Panc1 (cell line): ENCODE data around the gene TRIM29. TPM values are rescaled to one million over a fixed set of nuclear protein-coding genes. Genes with fewer than 3 reads are reported as not detected.

Experiments
- ATAC-seq: fragments of 200-7000 bp; cut with Tn5 transposase; 2 replicates; pipeline ENCODE4 v1.9.1; 2020; ENCODE audit warnings: mild to moderate bottlenecking, moderate library complexity
- BruUV-seq: library from RNA; stranded (reverse); fragments of 400-500 nt; replicated peaks from 2 replicates; lab custom pipeline; 2021; lab: Mats Ljungman, UMichigan
- CTCF ChIA-PET: fragments of 300-600 bp; sonication (Branson Sonifier 250); formaldehyde crosslinking; loops from one replicate; lab custom pipeline; 2022; ENCODE audit warnings: antibody characterized with exemption; lab: Charles Lee
- POLR2A ChIA-PET: fragments of 300-600 bp; sonication (Branson Sonifier 250); formaldehyde crosslinking; loops from one replicate; lab custom pipeline; 2022; ENCODE audit warnings: antibody characterized with exemption; lab: Charles Lee
- DNase-seq: peaks from one replicate; pipeline ENCODE4 v3.0.0-alpha.2; 2010; ENCODE audit warnings: low read depth, low spot score
- H3K27ac ChIP-seq: 2 replicates; pipeline ENCODE4 v1.5.1; 2011; ENCODE audit warnings: mild to moderate bottlenecking, low read length, inconsistent platforms
- H3K27me3 ChIP-seq: fragments of 200-500 bp; sonication (Bioruptor generic); 2 replicates; pipeline ENCODE4 v1.6.0; 2014; ENCODE audit warnings: low read length, inconsistent platforms; ENCODE audit not compliant: control insufficient read depth, insufficient read depth
- H3K36me3 ChIP-seq: fragments of 200-500 bp; sonication (Bioruptor generic); 2 replicates; pipeline ENCODE4 v1.5.1; 2014; ENCODE audit warnings: inconsistent platforms, mild to moderate bottlenecking, low read length, moderate library complexity; ENCODE audit not compliant: control insufficient read depth, insufficient read depth
- H3K4me1 ChIP-seq: 2 replicates; pipeline ENCODE4 v1.5.1; 2011; ENCODE audit warnings: inconsistent platforms, mild to moderate bottlenecking, low read length, moderate library complexity; ENCODE audit not compliant: control insufficient read depth, insufficient read depth
- H3K4me3 ChIP-seq, 2 experiments: 2 replicates each; pipeline ENCODE4 v1.5.1; 2011 to 2012; ENCODE audit warnings: low read depth in 2 of 2, low read length in 2 of 2, mild to moderate bottlenecking in 2 of 2, inconsistent platforms in 1 of 2, moderate library complexity in 1 of 2
- H3K9me3 ChIP-seq: fragments of 200-500 bp; sonication (Bioruptor generic); 2 replicates; pipeline ENCODE4 v1.5.1; 2014; ENCODE audit warnings: low read depth, mild to moderate bottlenecking, inconsistent platforms, low read length, moderate library complexity; ENCODE audit not compliant: control insufficient read depth, insufficient read depth
- POLR2AphosphoS5 ChIP-seq: IDR thresholded peaks from 2 replicates; pipeline ENCODE4 v1.6.1; 2012; ENCODE audit warnings: mild to moderate bottlenecking, low read depth, low read length, moderate library complexity
- SIN3A ChIP-seq: IDR thresholded peaks from 2 replicates; pipeline ENCODE4 v1.6.1; 2012; ENCODE audit warnings: low read depth, mild to moderate bottlenecking, low read length, moderate library complexity, borderline replicate concordance; ENCODE audit not compliant: insufficient read depth
- TCF7L2 ChIP-seq: IDR thresholded peaks from 2 replicates; pipeline ENCODE4 v1.6.1; 2011; ENCODE audit warnings: mild to moderate bottlenecking, low read depth, low read length, inconsistent platforms
- in situ Hi-C: cut with HindIII; loops from 2 replicates; pipeline ENCODE4 v1.10.0; 2016; ENCODE audit warnings: low sequenced_read_pairs, low pct_unique_long_range_greater_than_20kb
- intact Hi-C: fragments of 100-400 bp; cut with micrococcal nuclease; formaldehyde crosslinking; loops from one replicate; pipeline ENCODE4 v1.10.0; 2022; ENCODE audit not compliant: unreplicated experiment
- total RNA-seq: library from RNA; stranded (reverse); gene quantifications from one replicate; pipeline ENCODE4 v1.2.1, GENCODE V29; 2021; ENCODE audit not compliant: unreplicated experiment
- TF ChIP-seq, protein P1 (sequence below): fragments of 450-650 bp; IDR thresholded peaks from 2 replicates; pipeline ENCODE4 v1.5.1; 2017; ENCODE audit warnings: mild to moderate bottlenecking
- TF ChIP-seq, protein P2 (sequence below), 2 experiments: IDR thresholded peaks; 2 replicates each; pipeline ENCODE4 v1.6.1; 2011 to 2012; ENCODE audit warnings: low read depth in 2 of 2, control low read depth in 1 of 2, low read length in 1 of 2, mild to moderate bottlenecking in 1 of 2, moderate library complexity in 1 of 2; ENCODE audit not compliant: insufficient read depth in 1 of 2

TRIM29 gene
- total RNA-seq, 1 experiment from 2014 or later: 0.64 TPM

DNA sequence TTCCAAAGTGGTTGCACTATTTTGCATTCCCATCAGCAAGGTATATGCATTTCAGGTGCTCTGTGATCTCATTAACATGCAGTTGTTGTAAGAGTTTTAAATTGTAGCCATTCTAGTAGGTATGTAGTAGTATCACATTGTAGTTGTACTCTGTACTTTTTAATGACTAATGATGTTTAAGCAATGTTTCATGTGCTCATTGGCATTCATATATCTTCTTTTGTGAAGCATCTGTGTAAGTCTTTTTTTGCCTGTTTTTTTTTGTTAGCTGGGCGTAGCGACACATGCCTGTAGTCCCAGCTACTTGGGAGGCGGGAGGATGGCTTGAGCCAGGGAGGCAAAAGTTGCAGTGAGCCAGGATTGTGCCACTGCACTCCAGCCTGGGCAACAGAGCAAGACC lies 11.3 kb upstream of the TRIM29 start:
- ChIA-PET CTCF (interaction anchor here (0.6 kb wide), 1 partner anchor 199 kb away, joined by 4 read pairs; no protein-coding TSS in a partner anchor), POLR2A (no interaction called here)
- Histone ChIP-seq H3K27ac (no peak overlapping the region), H3K4me1 (no peaks in the 10 kb centered on the region), H3K36me3 (no peaks in the 10 kb centered on the region), H3K9me3 (no peaks in the 10 kb centered on the region), H3K27me3 (peaks cover 33% of the 10 kb centered on the region), H3K4me3 (no peak overlapping the region)
- ATAC-seq (no peak), DNase-seq (no peak)
- no TSS peak for BruUV-seq
- intact Hi-C loops (no loop called here), in situ Hi-C loops (no loop called here)
- TF ChIP-seq, protein P1, sequence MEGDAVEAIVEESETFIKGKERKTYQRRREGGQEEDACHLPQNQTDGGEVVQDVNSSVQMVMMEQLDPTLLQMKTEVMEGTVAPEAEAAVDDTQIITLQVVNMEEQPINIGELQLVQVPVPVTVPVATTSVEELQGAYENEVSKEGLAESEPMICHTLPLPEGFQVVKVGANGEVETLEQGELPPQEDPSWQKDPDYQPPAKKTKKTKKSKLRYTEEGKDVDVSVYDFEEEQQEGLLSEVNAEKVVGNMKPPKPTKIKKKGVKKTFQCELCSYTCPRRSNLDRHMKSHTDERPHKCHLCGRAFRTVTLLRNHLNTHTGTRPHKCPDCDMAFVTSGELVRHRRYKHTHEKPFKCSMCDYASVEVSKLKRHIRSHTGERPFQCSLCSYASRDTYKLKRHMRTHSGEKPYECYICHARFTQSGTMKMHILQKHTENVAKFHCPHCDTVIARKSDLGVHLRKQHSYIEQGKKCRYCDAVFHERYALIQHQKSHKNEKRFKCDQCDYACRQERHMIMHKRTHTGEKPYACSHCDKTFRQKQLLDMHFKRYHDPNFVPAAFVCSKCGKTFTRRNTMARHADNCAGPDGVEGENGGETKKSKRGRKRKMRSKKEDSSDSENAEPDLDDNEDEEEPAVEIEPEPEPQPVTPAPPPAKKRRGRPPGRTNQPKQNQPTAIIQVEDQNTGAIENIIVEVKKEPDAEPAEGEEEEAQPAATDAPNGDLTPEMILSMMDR: no peak
- TF ChIP-seq POLR2AphosphoS5 (no peak), SIN3A (no peak), TCF7L2 (no peak)
- TF ChIP-seq, protein P2, sequence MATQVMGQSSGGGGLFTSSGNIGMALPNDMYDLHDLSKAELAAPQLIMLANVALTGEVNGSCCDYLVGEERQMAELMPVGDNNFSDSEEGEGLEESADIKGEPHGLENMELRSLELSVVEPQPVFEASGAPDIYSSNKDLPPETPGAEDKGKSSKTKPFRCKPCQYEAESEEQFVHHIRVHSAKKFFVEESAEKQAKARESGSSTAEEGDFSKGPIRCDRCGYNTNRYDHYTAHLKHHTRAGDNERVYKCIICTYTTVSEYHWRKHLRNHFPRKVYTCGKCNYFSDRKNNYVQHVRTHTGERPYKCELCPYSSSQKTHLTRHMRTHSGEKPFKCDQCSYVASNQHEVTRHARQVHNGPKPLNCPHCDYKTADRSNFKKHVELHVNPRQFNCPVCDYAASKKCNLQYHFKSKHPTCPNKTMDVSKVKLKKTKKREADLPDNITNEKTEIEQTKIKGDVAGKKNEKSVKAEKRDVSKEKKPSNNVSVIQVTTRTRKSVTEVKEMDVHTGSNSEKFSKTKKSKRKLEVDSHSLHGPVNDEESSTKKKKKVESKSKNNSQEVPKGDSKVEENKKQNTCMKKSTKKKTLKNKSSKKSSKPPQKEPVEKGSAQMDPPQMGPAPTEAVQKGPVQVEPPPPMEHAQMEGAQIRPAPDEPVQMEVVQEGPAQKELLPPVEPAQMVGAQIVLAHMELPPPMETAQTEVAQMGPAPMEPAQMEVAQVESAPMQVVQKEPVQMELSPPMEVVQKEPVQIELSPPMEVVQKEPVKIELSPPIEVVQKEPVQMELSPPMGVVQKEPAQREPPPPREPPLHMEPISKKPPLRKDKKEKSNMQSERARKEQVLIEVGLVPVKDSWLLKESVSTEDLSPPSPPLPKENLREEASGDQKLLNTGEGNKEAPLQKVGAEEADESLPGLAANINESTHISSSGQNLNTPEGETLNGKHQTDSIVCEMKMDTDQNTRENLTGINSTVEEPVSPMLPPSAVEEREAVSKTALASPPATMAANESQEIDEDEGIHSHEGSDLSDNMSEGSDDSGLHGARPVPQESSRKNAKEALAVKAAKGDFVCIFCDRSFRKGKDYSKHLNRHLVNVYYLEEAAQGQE (IDR thresholded peaks at IDR 0.05; ENCODE audit: insufficient read depth in 1 of 2, low read depth in 2 of 2, low read length in 1 of 2): no peak

- no peak for DNase-seq
- CTCF ChIA-PET: no interaction called here
These were observed 10.0 kb upstream of the TRIM29 start for GRCh38 chr11:120147950-120148270.

More at GRCh38 chr11:120147950-120148270, 10.0 kb upstream of the TRIM29 start:
- POLR2A ChIA-PET: no interaction called here
- Histone ChIP-seq H3K4me1 (no peaks in the 10 kb centered on the region), H3K27me3 (peaks cover 39% of the 10 kb centered on the region), H3K27ac (no peak overlapping the region), H3K4me3 (no peak overlapping the region), H3K9me3 (no peaks in the 10 kb centered on the region), H3K36me3 (no peaks in the 10 kb centered on the region)
- intact Hi-C loops: no loop called here
- 0 out of 2 replicates have a peak, but pooled peaks have one; percentile 17 for ATAC-seq
- TF ChIP-seq, protein P1: no peak
- TF ChIP-seq TCF7L2: no peak
- TF ChIP-seq, protein P2 (IDR thresholded peaks at IDR 0.05; ENCODE audit: insufficient read depth in 1 of 2, low read depth in 2 of 2, low read length in 1 of 2): no peak
- no peak for TF ChIP-seq SIN3A
- TF ChIP-seq POLR2AphosphoS5: no peak
- in situ Hi-C loops: no loop called here
- no TSS peak for BruUV-seq
